HL-60 (cell line): ENCODE results near the gene DYNC2I2.
"Not testable (repeated sequence)": the region's sequence is repeated elsewhere in the genome, so short reads cannot be mapped to it uniquely, and the experiment has no call there.

Source experiments
- DNase-seq, 2 experiments: peaks; one replicate each; pipeline ENCODE4 v3.0.0-alpha.2; 2010 to 2020; ENCODE audit warnings: low read depth in 1 of 2, low spot score in 1 of 2
- H3K27ac ChIP-seq: fragments of 250-450 bp; sonication (Bioruptor Pico); replicated peaks from 2 replicates; pipeline ENCODE4 v1.5.1; 2020; ENCODE audit warnings: mild to moderate bottlenecking, moderate library complexity
- H3K27me3 ChIP-seq: fragments of 250-450 bp; sonication (Bioruptor Pico); 2 replicates; pipeline ENCODE4 v1.5.1; 2021; ENCODE audit warnings: mild to moderate bottlenecking, moderate library complexity; ENCODE audit not compliant: insufficient read depth, poor library complexity, severe bottlenecking
- H3K4me3 ChIP-seq: replicated peaks from 2 replicates; pipeline ENCODE4 v1.5.1; 2011; ENCODE audit warnings: mild to moderate bottlenecking, control low read depth, low read length; ENCODE audit not compliant: insufficient read depth
- CTCF ChIP-seq: IDR thresholded peaks from one replicate; pipeline ENCODE4 v1.5.1; 2011; ENCODE audit warnings: low read length, control low read depth, inconsistent platforms; ENCODE audit not compliant: insufficient read depth
- GABPA ChIP-seq: IDR thresholded peaks from 2 replicates; pipeline ENCODE4 v1.6.1; 2012; ENCODE audit warnings: low read depth
- POLR2AphosphoS5 ChIP-seq: IDR thresholded peaks from 2 replicates; pipeline ENCODE4 v1.6.1; 2012; ENCODE audit warnings: low read depth
- REST ChIP-seq: IDR thresholded peaks from 2 replicates; pipeline ENCODE4 v1.6.1; 2012; ENCODE audit warnings: low read depth; ENCODE audit not compliant: insufficient replicate concordance
- SPI1 ChIP-seq: IDR thresholded peaks from 2 replicates; pipeline ENCODE4 v1.6.1; 2012; ENCODE audit warnings: low read depth, mild to moderate bottlenecking, borderline replicate concordance

DYNC2I2 gene

GRCh38 chr9:128588581-128589233, 67.9 kb downstream of the DYNC2I2 start:
- DNase-seq = no peak
- Histone ChIP-seq H3K4me3 (no peak overlapping the region), H3K27me3 (no peaks in the 10 kb centered on the region), H3K27ac (no peak overlapping the region)
- TF ChIP-seq CTCF (no peak), GABPA (no peak), POLR2AphosphoS5 (no peak), REST (no peak), SPI1 (no peak)

GRCh38 chr9:128587453-128587852, 69.2 kb downstream of the DYNC2I2 start:
- Histone ChIP-seq H3K27me3 (no peaks in the 10 kb centered on the region), H3K27ac (no peak overlapping the region), H3K4me3 (no peak overlapping the region)
- TF ChIP-seq REST (no peak), POLR2AphosphoS5 (no peak), CTCF (no peak), GABPA (no peak), SPI1 (no peak)
- no peak for DNase-seq

GRCh38 chr9:128586934-128587333, 69.7 kb downstream of the DYNC2I2 start:
- H3K27ac ChIP-seq, H3K27me3 ChIP-seq, DNase-seq, H3K4me3 ChIP-seq: not testable (repeated sequence)

- H3K4me3 ChIP-seq, H3K27me3 ChIP-seq, DNase-seq, H3K27ac ChIP-seq: not testable (repeated sequence)
These were observed 71.5 kb downstream of the DYNC2I2 start for GRCh38 chr9:128585155-128585554.
